DOHH2 (cell line): ENCODE data around the gene SPOP.

ENCODE experiments used
- H3F3A ChIP-seq: fragments of 200-600 bp; sonication (generic), shearing (Covaris generic); 2 replicates; pipeline ENCODE4 v1.6.0; 2016; ENCODE audit warnings: antibody characterized with exemption, mild to moderate bottlenecking; ENCODE audit not compliant: control insufficient read depth, insufficient read depth
- H3K27ac ChIP-seq: fragments of 200-600 bp; sonication (generic); 2 replicates; pipeline ENCODE4 v1.5.1; 2014; ENCODE audit warnings: low read depth, mild to moderate bottlenecking, low read length, moderate library complexity
- H3K27me3 ChIP-seq: fragments of 200-600 bp; sonication (generic); 2 replicates; pipeline ENCODE4 v1.6.1; 2014; ENCODE audit warnings: mild to moderate bottlenecking, low read length, mixed read lengths; ENCODE audit not compliant: control insufficient read depth
- H3K36me3 ChIP-seq: fragments of 200-600 bp; sonication (generic); 2 replicates; pipeline ENCODE4 v1.6.1; 2014; ENCODE audit warnings: mild to moderate bottlenecking, low read length, moderate library complexity, mixed read lengths; ENCODE audit not compliant: control insufficient read depth
- H3K4me1 ChIP-seq: fragments of 200-600 bp; sonication (generic); 2 replicates; pipeline ENCODE4 v1.6.1; 2014; ENCODE audit warnings: mild to moderate bottlenecking, low read length, mixed read lengths; ENCODE audit not compliant: control insufficient read depth
- H3K4me2 ChIP-seq: fragments of 200-600 bp; sonication (generic); 2 replicates; pipeline ENCODE4 v1.6.0; 2014; ENCODE audit warnings: mild to moderate bottlenecking, low read length, moderate library complexity
- H3K4me3 ChIP-seq: fragments of 200-600 bp; sonication (generic); 2 replicates; pipeline ENCODE4 v1.5.1; 2014; ENCODE audit warnings: mild to moderate bottlenecking, low read length, mixed read lengths
- H3K79me2 ChIP-seq: fragments of 200-600 bp; sonication (generic); 2 replicates; pipeline ENCODE4 v1.6.1; 2014; ENCODE audit warnings: mild to moderate bottlenecking, low read length, mixed read lengths; ENCODE audit not compliant: control insufficient read depth
- H3K9me2 ChIP-seq: fragments of 200-600 bp; sonication (generic); replicated peaks from 2 replicates; pipeline ENCODE4 v1.6.1; 2014; ENCODE audit warnings: mild to moderate bottlenecking, low read length, mixed read lengths; ENCODE audit not compliant: control insufficient read depth
- H3K9me3 ChIP-seq: fragments of 200-600 bp; sonication (generic); 2 replicates; pipeline ENCODE4 v1.6.1; 2014; ENCODE audit warnings: antibody characterized with exemption, low read length, mixed read lengths; ENCODE audit not compliant: control insufficient read depth, insufficient read depth
- H4K20me1 ChIP-seq: fragments of 200-600 bp; sonication (generic); 2 replicates; pipeline ENCODE4 v1.6.0; 2014; ENCODE audit warnings: low read depth, mild to moderate bottlenecking, antibody characterized with exemption, low read length, moderate library complexity; ENCODE audit not compliant: control insufficient read depth, insufficient read depth
- EZH2phosphoT487 ChIP-seq: fragments of 200-600 bp; sonication (generic); IDR thresholded peaks from 2 replicates; pipeline ENCODE4 v1.6.1; 2017; ENCODE audit warnings: borderline replicate concordance, mild to moderate bottlenecking, antibody characterized with exemption, low read length, moderate library complexity, mixed read lengths
- TF ChIP-seq, protein P1 (sequence below): fragments of 200-600 bp; sonication (generic); IDR thresholded peaks from one replicate; pipeline ENCODE4 v1.5.1; 2014; ENCODE audit warnings: antibody characterized with exemption, mild to moderate bottlenecking, low read depth, low read length; ENCODE audit not compliant: poor library complexity, severe bottlenecking

Gene SPOP

DNA sequence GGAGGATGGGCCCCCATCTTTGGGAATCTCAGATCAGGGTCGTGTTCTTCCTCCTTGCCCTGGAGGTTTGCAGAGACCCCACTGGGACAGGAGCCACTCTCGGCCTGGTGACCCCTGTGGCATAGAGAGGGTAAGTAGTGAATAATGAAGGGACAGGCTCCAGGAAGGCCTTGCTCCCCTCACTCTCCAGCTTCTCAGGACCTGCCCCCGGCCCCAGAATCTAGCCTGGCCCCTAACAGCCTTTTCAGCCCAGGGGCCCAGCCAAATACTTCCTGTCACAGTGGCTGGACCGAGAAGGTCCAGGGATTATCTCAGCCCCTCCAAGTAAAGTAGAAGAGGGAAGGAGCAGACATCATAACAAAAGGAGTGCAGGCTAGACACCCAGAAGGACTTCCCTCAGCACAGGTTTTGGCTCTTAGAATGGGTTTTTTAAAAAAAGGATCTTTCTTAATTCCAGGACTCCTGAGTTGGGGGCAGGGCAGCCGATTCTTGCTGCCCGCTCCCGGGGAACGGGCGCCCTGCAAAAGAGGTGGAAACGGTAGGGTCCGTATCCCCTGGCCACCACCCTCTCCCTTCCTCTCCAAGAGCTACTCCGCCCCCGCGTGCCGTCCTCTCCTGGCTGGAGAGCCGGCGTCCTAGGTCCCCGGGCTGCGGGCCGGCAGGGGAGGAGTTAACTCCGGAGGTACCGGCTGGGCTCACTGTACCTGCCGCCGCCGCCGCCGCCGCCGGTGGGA lies 102.8 kb downstream of the SPOP start:
- H3K27ac ChIP-seq = no peak overlapping the region
- H3K79me2 ChIP-seq = no peaks in the 10 kb centered on the region
- no peaks in the 10 kb centered on the region for H3K9me3 ChIP-seq
- H3K36me3 ChIP-seq = no peaks in the 10 kb centered on the region
- peaks cover 4% of the 10 kb centered on the region; the same call in 1 of the 2 replicates for H3K4me1 ChIP-seq
- H3F3A ChIP-seq = no peaks in the 10 kb centered on the region
- H3K4me2 ChIP-seq = no peak overlapping the region
- no peaks in the 10 kb centered on the region for H4K20me1 ChIP-seq
- no peaks in the 10 kb centered on the region for H3K9me2 ChIP-seq
- H3K27me3 ChIP-seq = peaks cover 71% of the 10 kb centered on the region
- TF ChIP-seq, protein P1, sequence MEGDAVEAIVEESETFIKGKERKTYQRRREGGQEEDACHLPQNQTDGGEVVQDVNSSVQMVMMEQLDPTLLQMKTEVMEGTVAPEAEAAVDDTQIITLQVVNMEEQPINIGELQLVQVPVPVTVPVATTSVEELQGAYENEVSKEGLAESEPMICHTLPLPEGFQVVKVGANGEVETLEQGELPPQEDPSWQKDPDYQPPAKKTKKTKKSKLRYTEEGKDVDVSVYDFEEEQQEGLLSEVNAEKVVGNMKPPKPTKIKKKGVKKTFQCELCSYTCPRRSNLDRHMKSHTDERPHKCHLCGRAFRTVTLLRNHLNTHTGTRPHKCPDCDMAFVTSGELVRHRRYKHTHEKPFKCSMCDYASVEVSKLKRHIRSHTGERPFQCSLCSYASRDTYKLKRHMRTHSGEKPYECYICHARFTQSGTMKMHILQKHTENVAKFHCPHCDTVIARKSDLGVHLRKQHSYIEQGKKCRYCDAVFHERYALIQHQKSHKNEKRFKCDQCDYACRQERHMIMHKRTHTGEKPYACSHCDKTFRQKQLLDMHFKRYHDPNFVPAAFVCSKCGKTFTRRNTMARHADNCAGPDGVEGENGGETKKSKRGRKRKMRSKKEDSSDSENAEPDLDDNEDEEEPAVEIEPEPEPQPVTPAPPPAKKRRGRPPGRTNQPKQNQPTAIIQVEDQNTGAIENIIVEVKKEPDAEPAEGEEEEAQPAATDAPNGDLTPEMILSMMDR = no peak
- TF ChIP-seq EZH2phosphoT487 = no peak
- no peak overlapping the region for H3K4me3 ChIP-seq

GRCh38 chr17:49574323-49574781 lies 103.5 kb downstream of the SPOP start:
- no peaks in the 10 kb centered on the region for H3K79me2 ChIP-seq
- no peak overlapping the region for H3K4me2 ChIP-seq
- no peaks in the 10 kb centered on the region for H3F3A ChIP-seq
- H3K27me3 ChIP-seq = peaks cover 71% of the 10 kb centered on the region
- no peaks in the 10 kb centered on the region for H3K9me2 ChIP-seq
- TF ChIP-seq, protein P1 = no peak
- TF ChIP-seq EZH2phosphoT487 = no peak
- no peaks in the 10 kb centered on the region for H3K36me3 ChIP-seq
- H3K27ac ChIP-seq = no peak overlapping the region
- H3K4me1 ChIP-seq = peaks cover 5% of the 10 kb centered on the region; the same call in 1 of the 2 replicates
- no peaks in the 10 kb centered on the region for H3K9me3 ChIP-seq
- no peak overlapping the region for H3K4me3 ChIP-seq
- no peaks in the 10 kb centered on the region for H4K20me1 ChIP-seq

- no peak overlapping the region for H3K4me2 ChIP-seq
- TF ChIP-seq, protein P1 = no peak
- no peak for TF ChIP-seq EZH2phosphoT487
- no peaks in the 10 kb centered on the region for H3K36me3 ChIP-seq
- no peaks in the 10 kb centered on the region for H4K20me1 ChIP-seq
- no peaks in the 10 kb centered on the region for H3K9me3 ChIP-seq
- H3K4me1 ChIP-seq = peaks cover 5% of the 10 kb centered on the region; the same call in 1 of the 2 replicates
- H3K79me2 ChIP-seq = no peaks in the 10 kb centered on the region
- H3K9me2 ChIP-seq = no peaks in the 10 kb centered on the region
- no peaks in the 10 kb centered on the region for H3F3A ChIP-seq
- no peak overlapping the region for H3K4me3 ChIP-seq
- no peak overlapping the region for H3K27ac ChIP-seq
- peaks cover 71% of the 10 kb centered on the region for H3K27me3 ChIP-seq
Observed at GRCh38 chr17:49573510-49574322, 104.2 kb downstream of the SPOP start.
